Thyroid gland (tissue), 4 donors: ENCODE results near the gene DKK3. TPM values are rescaled to one million over a fixed set of nuclear protein-coding genes. Genes with fewer than 3 reads are reported as not detected.
A peak's percentile ranks its signal among the peaks of the same experiment; 100 is the strongest.

Experiments
- DNase-seq, 2 donors: peaks; one replicate each; pipeline ENCODE4 v3.0.0-alpha.2; 2019
- H3K27ac ChIP-seq, 3 donors: fragments of 200-600 bp; sonication (generic); 1 replicate in 2 of 3; 2 replicates in 1 of 3; pipeline ENCODE4 v1.5.1; 2016 to 2019; ENCODE audit warnings: mild to moderate bottlenecking in 1 of 3, moderate library complexity in 1 of 3
- H3K27me3 ChIP-seq: fragments of 200-600 bp; sonication (generic); one replicate; pipeline ENCODE4 v1.5.1; 2019
- H3K36me3 ChIP-seq, 2 donors: fragments of 200-600 bp; sonication (generic); one replicate each; pipeline ENCODE4 v1.5.1; 2016 to 2019
- H3K4me1 ChIP-seq, 2 donors: fragments of 200-600 bp; sonication (generic); one replicate each; pipeline ENCODE4 v1.5.1; 2017 to 2019
- H3K4me3 ChIP-seq, 3 donors: fragments of 200-600 bp; sonication (generic); replicated peaks in 1 of 3; 1 replicate in 2 of 3; 2 replicates in 1 of 3; pipeline ENCODE4 v1.5.1; 2016; ENCODE audit warnings: mild to moderate bottlenecking in 1 of 3
- H3K9me3 ChIP-seq: fragments of 200-600 bp; sonication (generic); one replicate; pipeline ENCODE4 v1.5.1; 2017
- CTCF ChIP-seq, 6 experiments: fragments of 200-600 bp in 3 of 6; fragments of 450-650 bp in 3 of 6; sonication (generic) in 3 of 6; IDR thresholded peaks; one replicate each; pipeline ENCODE4 v1.5.1; 2016 to 2019; ENCODE audit warnings: antibody characterized with exemption in 6 of 6, mild to moderate bottlenecking in 2 of 6, inconsistent platforms in 1 of 6, moderate library complexity in 1 of 6
- POLR2A ChIP-seq, 2 donors: fragments of 450-650 bp; IDR thresholded peaks; one replicate each; pipeline ENCODE4 v1.6.1; 2017; ENCODE audit warnings: antibody characterized with exemption in 2 of 2, mild to moderate bottlenecking in 2 of 2, moderate library complexity in 1 of 2
- WGBS, 2 donors: methylation state at CpG; one replicate each; pipeline ENCODE4 v1.1.5; 2017; 5-methylcytosine and 5-hydroxymethylcytosine counted together
- intact Hi-C: fragments of 100-400 bp; cut with DNase I; formaldehyde crosslinking; loops from one replicate; pipeline ENCODE4 v1.15.1; 2023
- total RNA-seq, 4 donors: library from RNA; depleted of rRNA; stranded (reverse); fragments of >200 nt; gene quantifications; one replicate each; pipeline ENCODE4 v1.2.3, GENCODE V29; 2016

The DKK3 gene
- total RNA-seq, 4 donors from 2014 or later: 15.1 to 72.0 (median 27.3) TPM

DNA sequence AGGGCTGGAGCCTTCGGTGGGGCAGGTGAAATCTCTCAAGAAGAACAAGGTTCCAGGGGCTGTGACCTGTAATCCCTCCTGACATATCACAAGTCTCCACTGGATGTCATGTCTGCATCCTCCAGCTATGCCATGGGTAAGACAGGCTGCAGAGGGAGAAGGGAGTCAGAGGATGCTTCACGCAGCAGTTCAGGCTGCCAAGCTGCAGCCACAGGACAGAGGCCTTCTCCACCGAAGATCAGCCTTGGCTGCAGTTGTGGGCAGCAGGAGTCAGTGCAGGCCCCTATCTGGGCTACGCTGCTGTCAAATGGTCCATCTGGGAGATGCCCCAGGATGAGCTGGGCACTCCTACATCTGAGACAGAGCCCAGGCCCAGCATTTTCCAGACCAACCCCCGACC is 25.0 kb downstream of the DKK3 start:
- no peak for DNase-seq
- Histone ChIP-seq H3K27ac (peak overlapping the region in 1 of 3 donors; percentile 1), H3K4me1 (peaks cover 0 to 11% of the 10 kb centered on the region in 2 donors), H3K4me3 (no peak overlapping the region), H3K9me3 (no peaks in the 10 kb centered on the region), H3K27me3 (no peaks in the 10 kb centered on the region), H3K36me3 (no peaks in the 10 kb centered on the region)
- WGBS, 2 donors: 78 to 93% methylated on average over 5 of the region's 5 CpGs
- TF ChIP-seq CTCF (IDR thresholded peaks at IDR 0.05): no peak
- no peak for TF ChIP-seq POLR2A (IDR thresholded peaks at IDR 0.05)
- intact Hi-C loops: no loop called here

DNA sequence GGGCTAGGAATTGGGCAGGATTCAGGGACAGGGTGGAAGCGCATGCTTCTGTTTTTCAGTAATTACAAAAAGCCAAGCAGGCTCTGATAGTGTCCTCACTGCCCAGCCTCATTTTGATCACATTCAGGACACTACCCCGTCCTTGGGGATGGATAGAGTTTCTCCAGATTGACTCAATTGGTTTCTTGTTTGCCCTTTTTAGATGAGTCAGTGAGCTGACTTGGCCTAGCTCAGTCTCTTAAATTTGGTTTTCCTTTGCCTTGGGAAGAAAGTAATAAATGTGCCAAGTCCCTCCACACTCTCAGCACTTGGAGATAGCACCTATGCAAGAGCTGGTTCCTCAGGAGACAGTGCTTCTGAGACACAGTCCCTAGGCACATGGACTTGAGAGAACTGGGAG is 25.5 kb downstream of the DKK3 start:
- no peaks in the 10 kb centered on the region for H3K9me3 ChIP-seq
- TF ChIP-seq CTCF (IDR thresholded peaks at IDR 0.05) (no peak), POLR2A (IDR thresholded peaks at IDR 0.05) (no peak)
- peak overlapping the region in 1 of 3 donors; percentile 1 for H3K27ac ChIP-seq
- intact Hi-C loops: no loop called here
- no peak for DNase-seq
- peaks cover 0 to 16% of the 10 kb centered on the region in 2 donors for H3K4me1 ChIP-seq
- H3K27me3 ChIP-seq: no peaks in the 10 kb centered on the region
- WGBS, 2 donors: 67 to 83% methylated on average over 2 of the region's 2 CpGs
- no peak overlapping the region for H3K4me3 ChIP-seq
- H3K36me3 ChIP-seq: no peaks in the 10 kb centered on the region

- TF ChIP-seq CTCF (IDR thresholded peaks at IDR 0.05) (no peak), POLR2A (IDR thresholded peaks at IDR 0.05) (no peak)
- Histone ChIP-seq H3K27me3 (no peaks in the 10 kb centered on the region), H3K27ac (peak overlapping the region in 1 of 3 donors; percentile 8), H3K36me3 (no peaks in the 10 kb centered on the region), H3K9me3 (no peaks in the 10 kb centered on the region), H3K4me3 (no peak overlapping the region), H3K4me1 (peaks cover 2 to 20% of the 10 kb centered on the region in 2 donors)
- no peak for DNase-seq
- intact Hi-C loops: no loop called here
- WGBS, 2 donors: 94 to 96% methylated on average over 8 to 9 of the region's 10 CpGs
These were observed 26.0 kb downstream of the DKK3 start for GRCh38 chr11:11982461-11982860.

- Histone ChIP-seq H3K4me3 (no peak overlapping the region), H3K9me3 (no peaks in the 10 kb centered on the region), H3K27ac (no peak overlapping the region), H3K36me3 (no peaks in the 10 kb centered on the region), H3K4me1 (peaks cover 7 to 26% of the 10 kb centered on the region in 2 donors), H3K27me3 (no peaks in the 10 kb centered on the region)
- WGBS, 2 donors: 71 to 86% methylated on average over 1 to 6 of the region's 6 CpGs
- DNase-seq: no peak
- TF ChIP-seq POLR2A (IDR thresholded peaks at IDR 0.05) (no peak), CTCF (IDR thresholded peaks at IDR 0.05) (no peak)
- intact Hi-C loops: no loop called here
These were observed 26.6 kb downstream of the DKK3 start for GRCh38 chr11:11981840-11982239.

- intact Hi-C loops: no loop called here
- Histone ChIP-seq H3K36me3 (no peaks in the 10 kb centered on the region), H3K27me3 (no peaks in the 10 kb centered on the region), H3K9me3 (no peaks in the 10 kb centered on the region), H3K27ac (no peak overlapping the region), H3K4me3 (no peak overlapping the region), H3K4me1 (peaks cover 9 to 31% of the 10 kb centered on the region in 2 donors)
- TF ChIP-seq CTCF (IDR thresholded peaks at IDR 0.05) (no peak), POLR2A (IDR thresholded peaks at IDR 0.05) (no peak)
- DNase-seq: no peak
- 95 to 98% methylated on average over 5 of the region's 5 CpGs for WGBS, 2 donors
These were observed 27.1 kb downstream of the DKK3 start for GRCh38 chr11:11981364-11981763.
